PC-3 (cell line): ENCODE data around the gene AGAP3.

ENCODE experiments used
- CTCF ChIP-seq: fragments of 300-600 bp; sonication (generic); conservative IDR thresholded peaks from 2 replicates; pipeline ENCODE4 v1.5.1; 2017; ENCODE audit warnings: antibody characterized with exemption, low read depth, mild to moderate bottlenecking, low read length
- EZH2 ChIP-seq: fragments of 300-600 bp; sonication (generic); IDR thresholded peaks from one replicate; pipeline ENCODE4 v1.6.1; 2017; ENCODE audit warnings: antibody characterized with exemption, mild to moderate bottlenecking, low read length; ENCODE audit not compliant: unreplicated experiment

DNA sequence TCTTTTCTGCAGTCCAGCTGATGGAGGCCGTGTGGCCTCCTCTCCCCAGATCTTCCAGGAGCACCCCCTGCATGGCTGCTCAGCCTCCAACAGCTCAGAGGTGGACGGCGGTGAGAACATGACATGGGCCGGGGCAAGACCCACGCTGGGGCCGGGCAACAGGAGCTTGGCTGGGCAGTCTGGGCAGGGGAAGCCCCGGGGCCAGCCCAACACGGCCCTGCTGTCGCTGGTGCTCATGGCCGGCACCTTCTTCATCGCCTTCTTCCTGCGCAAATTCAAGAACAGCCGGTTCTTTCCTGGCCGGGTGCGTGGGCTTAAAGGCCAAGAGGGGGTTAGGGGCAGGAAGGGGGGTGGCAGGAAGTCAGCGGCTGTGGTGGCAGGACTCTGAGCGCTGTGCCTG is 12.3 kb upstream of the AGAP3 start:
- no peak for TF ChIP-seq EZH2
- TF ChIP-seq CTCF, result no peak
